Colon (tissue), 2 donors: ENCODE measurements around the gene SMPX.
"Not testable (repeated sequence)": the region's sequence is repeated elsewhere in the genome, so short reads cannot be mapped to it uniquely, and the experiment has no call there.

Source experiments
- FAIRE-seq: peaks from 2 replicates; lab custom pipeline; 2012; peaks lifted over from hg19 to GRCh38; lab: Jason Lieb, UNC
- donor health status: control.
- donor health status: control.

SMPX gene

GRCh38 chrX:21757960-21758359 is at the start of gene SMPX:
Gene SMPX (minus strand): TSS chrX:21758116. CDS start chrX:21754290, 3,826 bp downstream.
- FAIRE-seq: no peak

DNA sequence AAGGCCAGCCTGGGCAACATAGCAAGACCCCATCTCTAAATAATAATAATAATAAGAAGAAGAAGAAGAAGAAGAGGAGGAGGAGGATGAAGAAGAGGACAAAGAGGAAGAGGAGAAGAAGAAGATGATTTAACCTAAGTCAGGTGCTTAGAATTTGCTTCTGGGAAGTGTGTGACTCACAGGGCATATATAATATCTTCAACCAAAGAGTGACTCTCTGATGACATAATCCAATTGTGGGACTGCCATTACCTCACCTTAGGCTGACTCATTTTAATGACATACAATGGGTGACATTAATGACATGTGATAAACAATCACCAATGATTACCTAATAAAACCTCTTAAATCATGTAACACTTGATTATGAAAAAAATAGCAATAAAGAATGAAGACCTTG is 48.8 kb upstream of the SMPX start:
- FAIRE-seq: no peak

DNA sequence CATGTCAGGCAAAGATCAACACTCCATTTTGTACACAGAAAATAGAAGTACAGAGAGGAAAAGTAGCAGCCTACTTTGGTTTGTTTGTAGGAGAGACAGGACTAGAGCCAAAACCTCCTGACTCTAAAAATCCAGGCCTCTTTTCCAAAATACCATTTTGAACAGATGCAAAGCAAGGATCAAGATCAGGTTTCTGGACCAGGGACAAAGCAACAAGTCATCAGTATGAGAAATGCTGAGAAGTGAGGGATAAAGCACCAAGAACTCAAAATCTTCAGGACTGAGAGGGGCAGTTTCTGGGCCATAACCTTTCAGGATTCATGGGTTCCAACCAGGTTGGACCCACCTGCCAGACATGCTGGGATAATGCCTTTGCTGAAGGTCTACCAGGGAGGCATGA is 44.9 kb upstream of the SMPX start:
- no peak for FAIRE-seq

- no peak for FAIRE-seq
Measured at GRCh38 chrX:21802054-21802670, 44.2 kb upstream of the SMPX start.

DNA sequence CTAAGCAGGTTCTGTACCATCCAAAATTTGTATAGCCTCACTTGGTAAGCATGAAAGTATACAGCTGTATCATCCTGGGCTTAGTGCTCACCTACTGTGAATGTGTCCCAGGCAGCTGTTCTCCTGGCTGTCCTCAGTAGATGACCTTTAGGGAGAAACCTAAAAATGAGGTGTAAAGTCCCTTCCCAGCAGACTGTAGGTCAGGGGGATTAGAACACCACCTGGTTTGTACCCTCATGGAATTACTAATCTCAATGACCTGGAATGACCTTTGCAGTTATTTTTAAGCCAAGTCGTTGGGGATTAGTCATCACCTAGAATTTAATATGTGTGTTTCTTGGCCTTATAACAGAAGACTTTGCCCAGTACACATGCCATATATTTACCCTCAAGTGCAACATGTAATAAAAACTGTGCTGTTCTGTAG is 42.4 kb upstream of the SMPX start:
- FAIRE-seq: no peak

DNA sequence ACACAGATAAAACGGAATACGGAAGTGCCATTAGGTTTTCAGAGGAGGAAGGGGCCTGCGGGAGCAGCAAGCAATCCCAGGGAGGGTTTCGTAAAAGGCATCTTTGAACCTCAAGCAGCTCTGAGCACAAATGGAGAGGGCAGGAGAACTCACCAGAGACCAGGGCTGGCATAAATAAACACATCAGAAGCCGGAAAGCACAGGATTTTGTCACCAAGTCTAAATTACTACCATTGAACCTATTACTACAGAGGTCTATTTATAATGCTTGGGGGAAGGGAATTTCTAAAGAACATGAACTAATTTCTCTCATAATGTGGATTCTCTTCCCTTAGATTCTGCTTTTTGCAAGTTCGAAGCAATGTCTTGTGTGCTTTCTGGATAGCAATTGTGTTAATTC is 41.9 kb upstream of the SMPX start:
- no peak for FAIRE-seq

DNA sequence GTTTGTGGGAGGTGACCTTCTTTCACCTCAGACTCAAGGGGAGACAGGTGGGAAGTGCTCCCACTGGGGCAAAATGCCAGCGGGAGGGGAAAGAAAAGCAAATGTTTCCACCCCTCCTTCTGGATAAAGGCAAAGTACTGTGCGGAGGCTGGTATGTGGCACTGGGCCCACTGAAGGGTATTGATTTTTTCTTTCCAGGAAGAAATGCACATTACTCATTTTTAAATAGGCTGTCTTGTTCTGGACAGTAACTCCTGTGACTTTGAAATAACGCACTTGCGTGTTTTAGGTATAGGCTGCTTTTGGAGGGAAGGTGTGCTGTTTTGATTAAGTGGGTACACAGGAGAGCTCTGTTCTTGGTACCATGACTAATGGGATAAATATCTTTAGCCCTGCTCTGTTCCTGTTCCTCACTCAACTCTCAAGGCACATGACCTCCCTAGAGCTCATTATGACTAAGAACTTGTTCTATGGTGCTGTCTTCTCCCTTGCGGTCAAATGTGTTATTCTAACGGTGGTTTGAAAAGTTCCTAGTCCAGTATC is 40.8 kb upstream of the SMPX start:
- no peak for FAIRE-seq

DNA sequence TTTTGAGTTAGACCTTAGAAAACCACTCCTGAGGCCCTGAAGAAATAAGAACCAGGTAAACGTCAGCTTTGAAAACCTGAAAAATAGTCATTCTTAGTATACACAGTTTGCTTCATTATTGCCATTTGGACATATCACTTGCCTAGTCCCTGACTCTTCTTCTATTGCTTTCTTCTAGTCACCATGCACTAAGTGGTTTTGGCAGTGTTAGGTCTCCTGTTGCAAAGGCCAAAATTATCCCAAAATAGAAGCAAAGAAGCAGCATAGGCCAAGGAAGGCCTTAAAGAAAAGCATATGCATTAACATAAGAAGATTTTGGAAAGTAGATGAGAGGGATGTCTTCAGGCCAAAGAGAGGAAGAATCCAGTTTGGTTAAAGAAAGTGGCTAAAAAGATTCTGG is 24.1 kb upstream of the SMPX start:
- FAIRE-seq: peak; percentile 43

DNA sequence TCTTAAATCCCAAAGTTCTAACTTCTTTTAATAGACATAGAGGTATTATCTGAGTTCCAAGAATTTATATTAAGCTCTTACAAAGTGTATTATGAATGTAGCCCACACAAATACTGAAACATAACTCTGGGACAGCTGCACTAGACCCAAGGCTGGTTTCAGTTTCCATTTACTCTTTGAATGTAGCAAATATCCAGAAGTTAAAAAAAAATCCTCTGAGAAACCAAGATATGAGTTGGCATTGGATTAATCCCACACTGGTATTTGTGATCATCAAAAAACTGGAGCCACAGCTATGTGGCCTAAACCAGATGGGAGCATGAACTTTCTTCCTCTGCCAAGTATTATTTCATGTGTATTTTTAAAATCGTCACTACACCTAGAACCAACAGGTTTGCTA is 23.6 kb upstream of the SMPX start:
- no peak for FAIRE-seq

DNA sequence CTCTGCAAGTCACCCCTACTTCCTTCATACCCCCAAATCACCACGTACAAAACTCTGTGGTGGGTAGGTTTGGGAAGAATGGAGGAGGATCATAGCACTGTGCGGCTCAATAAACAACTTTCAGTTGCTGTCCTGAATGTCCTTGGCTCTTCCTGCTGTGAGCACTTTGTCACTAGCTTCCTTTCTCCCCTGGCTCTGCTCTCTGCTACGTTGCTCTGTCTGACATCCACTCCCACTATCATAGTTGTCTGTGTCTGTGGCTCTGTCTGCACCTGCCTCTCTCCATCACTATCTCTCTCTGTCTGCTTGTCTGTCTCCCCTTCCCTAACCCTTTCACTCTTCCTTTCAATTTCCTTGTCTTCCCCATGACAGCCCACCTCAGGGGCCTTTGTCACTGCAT is 21.2 kb upstream of the SMPX start:
- no peak for FAIRE-seq

DNA sequence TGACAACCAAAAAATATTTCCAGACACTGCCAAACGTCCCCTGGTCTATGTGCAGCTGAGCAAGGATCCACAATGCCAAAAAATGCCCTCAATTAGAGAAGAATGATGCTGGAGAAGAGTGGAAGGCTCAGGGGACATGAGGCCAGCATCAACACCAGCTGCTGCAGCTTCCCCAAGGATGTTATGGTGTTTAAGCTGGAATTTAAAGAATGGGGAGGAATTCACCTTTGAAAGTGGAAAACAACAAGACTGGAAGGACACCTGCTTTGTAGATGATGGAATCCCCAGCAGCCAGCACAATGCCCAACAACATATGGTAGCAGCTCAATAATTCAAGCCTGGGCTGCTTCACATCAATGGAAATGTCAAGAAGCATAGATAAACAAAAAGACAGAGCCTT is 20.3 kb upstream of the SMPX start:
- FAIRE-seq: no peak

- FAIRE-seq: peak; percentile 75
Measured at GRCh38 chrX:21775128-21775527, 17.2 kb upstream of the SMPX start.

- not testable (repeated sequence) for FAIRE-seq
Measured at GRCh38 chrX:21773036-21773435, 15.1 kb upstream of the SMPX start.

DNA sequence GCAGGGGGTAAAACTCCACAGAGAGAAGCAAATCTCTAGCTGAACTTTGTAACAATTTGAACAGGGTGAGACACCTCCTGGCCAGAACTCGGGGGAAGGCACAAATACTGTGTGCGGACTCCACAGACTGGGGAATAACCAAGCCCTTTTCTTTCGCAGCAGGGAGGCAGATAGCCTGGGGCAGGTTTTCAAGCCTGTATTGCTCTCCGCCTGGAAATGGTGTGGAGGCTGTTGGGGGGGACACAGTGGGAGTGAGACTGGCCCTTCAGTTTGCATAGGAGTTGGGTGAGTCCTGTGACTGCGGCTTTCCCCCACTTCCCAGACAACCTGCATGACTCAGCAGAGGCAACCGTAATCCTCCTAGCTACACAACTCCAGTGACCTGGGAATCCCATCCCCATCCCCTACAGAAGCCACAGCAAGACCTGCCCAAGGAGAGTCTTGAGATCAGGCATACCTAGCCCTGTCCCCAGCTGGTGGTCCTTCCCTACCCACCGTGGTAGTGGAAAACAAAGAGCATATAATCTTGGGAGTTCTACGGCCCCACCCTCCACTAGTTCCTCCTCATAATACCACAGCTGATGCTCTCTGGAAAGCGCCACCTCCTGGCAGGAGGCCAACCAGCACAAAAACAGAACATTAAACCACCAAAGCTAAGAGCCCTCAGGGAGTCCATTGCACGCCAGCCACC is 12.9 kb upstream of the SMPX start:
- no peak for FAIRE-seq

- FAIRE-seq: peak; percentile 86
Measured at GRCh38 chrX:21766101-21766500, 8.2 kb upstream of the SMPX start.

DNA sequence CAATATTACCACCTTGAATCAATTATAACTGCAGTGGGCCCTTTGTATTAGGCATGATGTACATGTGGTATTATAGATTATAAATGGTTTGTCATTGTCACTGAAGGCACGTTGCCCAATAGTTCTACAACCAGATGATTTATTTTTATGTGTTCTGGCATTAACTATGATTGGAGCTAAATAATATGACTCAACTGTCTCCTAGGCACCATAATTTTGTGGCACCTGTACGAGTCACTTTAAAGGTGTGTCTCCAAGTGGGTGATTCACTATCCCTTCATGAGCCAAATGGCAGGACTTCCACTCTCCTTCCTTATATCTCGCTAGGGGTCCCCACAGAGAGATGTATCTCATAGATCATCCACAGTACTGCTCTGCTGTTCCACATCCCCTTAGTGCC is 6.1 kb upstream of the SMPX start:
- no peak for FAIRE-seq

DNA sequence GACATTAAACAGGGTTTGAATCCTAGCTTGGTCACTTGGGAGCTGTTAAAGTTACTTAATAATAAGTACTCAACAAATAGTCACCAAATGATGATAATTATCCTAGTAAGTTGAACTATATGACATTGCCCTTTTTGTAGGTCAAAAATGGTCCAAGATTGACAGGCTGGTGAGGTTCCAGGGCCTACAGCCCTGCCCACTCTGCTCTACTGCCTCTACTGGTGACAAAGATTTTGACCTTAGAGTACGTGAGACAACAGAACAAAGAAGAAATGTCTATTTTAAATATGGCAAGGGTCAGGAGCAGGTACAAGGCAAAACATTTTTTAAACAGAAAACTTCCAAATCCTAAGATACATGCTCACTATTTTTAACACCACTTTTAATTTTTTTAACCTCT is 572 bp upstream of the SMPX start:
- FAIRE-seq: no peak

DNA sequence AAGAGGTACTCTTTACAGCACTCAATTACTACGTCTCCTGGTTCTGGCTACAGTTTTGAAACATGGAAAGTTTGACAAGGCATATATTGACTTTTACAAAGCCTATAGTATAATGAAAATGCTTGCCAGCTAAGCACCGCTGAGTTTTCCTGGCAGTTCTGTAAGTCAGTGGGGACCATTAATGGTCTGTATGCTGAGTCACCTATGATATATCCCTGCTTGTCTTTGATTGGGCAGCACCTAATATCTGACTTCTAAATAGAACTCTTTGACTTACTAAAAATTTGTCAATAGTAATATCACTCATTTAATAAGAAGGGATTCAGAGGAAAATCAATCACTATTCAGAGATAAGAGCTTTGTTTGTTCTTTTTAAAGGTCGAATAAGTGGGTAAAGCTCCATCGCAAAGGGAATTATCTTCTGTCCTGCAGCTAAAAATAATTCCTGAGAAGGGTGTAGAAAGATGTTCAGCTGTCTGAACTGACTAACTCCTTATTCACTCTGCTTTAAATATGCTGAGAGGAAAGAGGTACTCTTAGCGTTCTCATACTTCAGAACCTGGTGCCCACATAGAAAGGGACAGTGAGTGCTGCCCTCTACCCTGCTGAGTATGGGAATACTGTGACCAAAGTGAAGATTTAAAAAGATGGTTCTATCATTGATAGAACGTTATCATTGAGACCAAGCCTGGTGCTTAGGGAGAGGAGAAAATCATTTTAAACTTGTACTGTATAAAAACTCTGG is 959 bp downstream of the SMPX start:
- FAIRE-seq: no peak

- FAIRE-seq: no peak
Measured at GRCh38 chrX:21749924-21750323, 8.0 kb downstream of the SMPX start.

GRCh38 chrX:21748235-21748634 is 9.7 kb downstream of the SMPX start:
- no peak for FAIRE-seq

- FAIRE-seq: no peak
Measured at GRCh38 chrX:21747558-21747957, 10.4 kb downstream of the SMPX start.

- peak; percentile 33 for FAIRE-seq
Measured at GRCh38 chrX:21745756-21746155, 12.2 kb downstream of the SMPX start.

DNA sequence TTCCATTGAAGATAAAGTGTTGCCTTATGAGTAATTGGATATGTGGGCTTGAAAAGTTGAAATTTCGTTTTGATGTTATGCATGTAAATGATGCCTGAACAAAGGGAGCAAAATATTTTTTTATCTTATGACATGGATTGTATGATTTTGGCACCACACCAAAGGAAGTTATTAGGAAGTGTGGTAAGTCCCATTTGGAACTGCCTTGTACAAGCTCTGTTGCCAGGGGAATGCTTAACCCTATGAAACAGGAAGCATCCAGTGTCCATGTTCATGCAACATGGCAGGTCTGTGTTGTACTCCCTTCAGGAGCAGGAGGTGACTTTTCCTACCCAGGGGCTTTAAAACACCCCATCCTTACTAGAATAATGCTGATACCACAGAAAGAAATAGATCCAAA is 13.2 kb downstream of the SMPX start:
- no peak for FAIRE-seq
